ENCODE results near the gene EML3.
"Not testable (repeated sequence)": the region's sequence is repeated elsewhere in the genome, so short reads cannot be mapped to it uniquely, and the experiment has no call there.

DNA sequence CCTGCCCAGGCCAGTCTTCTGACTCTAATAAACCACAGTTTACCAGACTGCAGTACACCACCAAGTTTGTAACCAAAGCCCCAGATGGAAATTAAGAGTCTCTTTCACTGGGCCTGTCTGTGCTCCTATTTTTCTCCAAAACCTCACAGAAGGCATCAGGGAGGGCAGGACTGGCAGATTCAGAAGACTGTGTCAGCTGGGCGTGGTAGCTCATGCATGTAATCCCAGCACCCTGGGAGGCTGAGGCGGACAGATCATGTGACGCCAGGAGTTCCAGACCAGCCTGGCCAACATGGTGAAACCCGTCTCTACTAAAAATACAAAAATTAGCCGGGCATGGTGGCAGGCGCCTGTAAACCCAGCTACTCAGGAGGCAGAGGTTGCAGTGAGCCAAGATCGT is 27.2 kb downstream of the EML3 start:
- TF ChIP-seq POLR2A (IDR thresholded peaks at IDR 0.05; ENCODE audit: low read length); GATA1 (IDR thresholded peaks at IDR 0.05; ENCODE audit: low read depth, low read length): not testable (repeated sequence)
